HG03521 (cell line): ENCODE results near the gene MEAF6.

Experiments used
- ATAC-seq: cut with Tn5 transposase; IDR thresholded peaks from one replicate; pipeline ENCODE4 v1.9.1; 2021; ENCODE audit warnings: mild to moderate bottlenecking, moderate library complexity; ENCODE audit not compliant: unreplicated experiment

MEAF6 gene

DNA sequence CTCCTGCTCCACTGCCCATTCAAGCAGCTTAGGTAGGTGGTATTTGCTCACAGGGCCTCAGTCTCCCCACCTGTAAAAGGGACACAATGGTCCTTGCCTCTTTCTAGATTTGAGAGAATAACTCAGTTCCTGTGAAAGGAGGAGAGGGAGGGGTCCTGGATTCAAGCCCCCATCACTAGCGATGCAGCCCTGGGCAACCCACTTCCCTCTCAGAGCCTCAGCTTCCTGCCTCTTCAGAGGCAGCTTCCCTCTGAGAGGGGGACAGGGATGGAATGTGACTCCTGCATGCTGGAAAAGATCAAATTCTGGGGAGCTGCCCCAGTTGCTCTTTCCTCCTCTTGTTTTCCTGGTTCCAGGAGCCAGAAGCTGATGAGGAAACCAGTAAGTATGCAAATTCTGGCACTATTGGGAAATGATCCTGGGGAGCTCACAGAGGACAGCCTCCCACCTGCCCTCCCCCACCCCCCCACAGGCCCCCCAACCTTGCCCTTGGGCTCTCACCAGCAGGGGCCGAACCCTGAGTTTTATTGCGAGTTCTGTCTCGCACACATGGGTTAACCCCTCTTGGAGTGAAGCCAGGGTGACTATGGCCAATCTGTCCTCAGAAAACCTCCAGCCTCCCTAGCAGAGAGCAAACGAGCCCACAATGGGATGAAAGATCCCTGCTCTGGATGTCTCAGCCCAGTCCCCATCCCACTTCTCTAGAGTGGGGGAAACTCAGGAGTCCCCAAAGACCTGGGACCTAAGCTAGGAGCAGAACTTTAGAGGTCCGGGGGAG is 28.5 kb downstream of the MEAF6 start:
- ATAC-seq = no peak

DNA sequence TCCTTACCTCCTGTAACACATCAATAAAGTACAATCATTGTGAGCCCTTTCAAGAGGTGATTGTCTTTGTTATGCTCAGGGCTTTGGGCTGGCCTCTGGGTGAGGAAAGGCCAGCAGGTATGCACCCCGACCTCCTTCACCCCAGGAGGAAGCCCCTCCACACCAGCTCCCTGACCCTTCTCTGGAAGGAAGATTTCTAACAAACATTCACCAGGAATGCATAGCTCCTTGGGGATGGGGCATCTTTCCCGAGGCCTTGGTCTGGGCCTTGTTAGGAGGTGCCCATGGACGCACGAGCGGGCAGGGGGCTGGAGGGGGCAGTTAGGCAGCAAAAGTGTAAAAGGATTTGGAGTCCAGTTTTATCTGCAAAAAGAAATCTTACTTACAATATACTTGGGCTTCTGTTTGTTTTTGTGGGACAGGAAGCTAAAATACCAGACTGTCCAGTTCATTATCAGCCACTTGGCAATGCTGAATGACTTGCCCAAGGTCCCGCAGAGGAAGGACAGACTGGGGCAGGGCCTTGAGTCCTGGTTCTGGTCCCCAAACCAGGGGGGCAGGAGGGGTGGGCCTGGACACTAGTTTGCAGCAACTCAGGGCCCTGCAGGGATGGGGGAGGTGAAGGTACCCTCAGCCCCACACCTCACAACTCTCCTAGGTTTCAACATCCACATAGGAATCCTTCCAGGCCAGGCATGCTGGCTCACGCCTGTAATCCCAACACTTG is 30.1 kb downstream of the MEAF6 start:
- ATAC-seq = no peak

DNA sequence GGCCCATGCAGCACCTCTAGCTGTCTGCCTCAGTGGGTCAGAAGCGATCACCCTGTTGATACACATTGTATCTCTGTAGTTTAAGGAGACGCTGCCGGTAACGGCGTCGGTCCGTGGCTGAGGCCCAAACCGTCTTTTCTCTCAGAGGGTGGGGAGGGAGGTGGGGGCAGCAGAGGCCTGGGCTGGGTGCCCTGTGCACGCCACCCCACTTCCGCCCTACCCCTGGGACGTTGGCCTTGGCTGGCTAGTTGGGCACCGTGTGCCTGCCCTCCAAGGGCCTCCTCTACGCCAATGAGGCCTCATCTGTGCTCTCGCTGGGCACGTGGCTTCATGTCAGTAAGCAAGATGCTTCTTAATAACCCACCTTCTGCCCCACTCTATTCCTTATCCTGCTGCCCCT is 30.8 kb downstream of the MEAF6 start:
- no peak for ATAC-seq

DNA sequence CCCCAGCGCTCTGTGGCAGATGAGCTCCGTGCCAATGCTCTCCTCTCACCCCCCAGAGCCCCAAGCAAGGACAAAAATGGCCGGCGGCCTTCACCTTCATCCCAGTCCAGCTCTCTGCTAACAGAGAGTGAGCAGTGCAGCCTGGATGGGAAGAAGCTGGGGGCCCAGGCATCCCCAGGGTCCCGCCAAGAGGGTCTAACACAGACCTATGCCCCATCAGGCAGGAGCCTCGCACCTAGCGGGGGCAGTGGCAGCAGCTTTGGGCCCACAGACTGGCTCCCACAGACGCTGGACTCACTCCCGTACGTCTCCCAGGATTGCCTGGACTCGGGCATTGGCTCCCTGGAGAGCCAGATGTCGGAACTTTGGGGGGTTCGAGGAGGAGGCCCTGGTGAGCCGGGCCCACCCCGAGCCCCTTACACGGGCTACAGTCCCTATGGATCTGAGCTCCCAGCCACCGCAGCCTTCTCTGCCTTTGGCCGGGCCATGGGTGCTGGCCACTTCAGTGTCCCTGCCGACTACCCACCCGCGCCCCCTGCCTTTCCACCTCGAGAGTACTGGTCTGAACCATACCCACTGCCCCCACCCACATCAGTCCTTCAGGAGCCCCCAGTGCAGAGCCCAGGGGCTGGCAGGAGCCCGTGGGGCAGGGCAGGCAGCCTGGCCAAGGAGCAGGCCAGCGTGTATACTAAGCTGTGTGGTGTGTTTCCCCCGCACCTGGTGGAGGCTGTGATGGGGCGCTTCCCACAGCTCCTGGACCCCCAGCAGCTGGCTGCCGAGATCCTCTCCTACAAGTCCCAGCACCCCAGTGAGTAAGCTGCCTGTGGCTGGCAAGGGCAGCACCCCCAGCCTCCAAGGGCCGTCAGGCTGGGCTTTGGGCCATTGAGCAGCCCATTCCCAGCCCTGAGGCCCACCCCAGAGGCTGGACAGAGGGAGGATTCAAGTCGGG is 31.5 kb downstream of the MEAF6 start:
- ATAC-seq = no peak

- no peak for ATAC-seq
These were observed 32.4 kb downstream of the MEAF6 start for GRCh38 chr1:37482004-37482785.

- ATAC-seq = no peak
These were observed 33.1 kb downstream of the MEAF6 start for GRCh38 chr1:37481289-37482003.

GRCh38 chr1:37480581-37481288 is 33.8 kb downstream of the MEAF6 start:
- ATAC-seq = no peak

DNA sequence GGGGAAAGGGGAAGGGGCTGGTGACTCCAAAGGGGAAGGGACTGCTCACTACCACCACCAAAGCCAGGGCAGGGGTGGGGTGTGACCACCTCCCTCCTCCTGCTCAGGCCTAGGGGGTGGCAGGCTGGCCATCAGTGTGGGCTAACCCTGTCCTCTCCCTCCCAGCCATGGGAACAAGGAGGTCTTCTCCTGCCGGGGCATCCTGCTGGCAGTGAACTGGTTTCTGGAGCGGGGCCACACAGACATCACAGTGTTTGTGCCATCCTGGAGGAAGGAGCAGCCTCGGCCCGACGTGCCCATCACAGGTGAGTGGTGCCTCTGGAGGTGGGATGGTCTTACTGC is 34.5 kb downstream of the MEAF6 start:
- ATAC-seq = no peak

GRCh38 chr1:37479255-37480124 is 35.1 kb downstream of the MEAF6 start:
- ATAC-seq = peak; percentile 29

- ATAC-seq = no peak
These were observed 35.7 kb downstream of the MEAF6 start for GRCh38 chr1:37478890-37479254.

- no peak for ATAC-seq
These were observed 36.1 kb downstream of the MEAF6 start for GRCh38 chr1:37478451-37478881.

- no peak for ATAC-seq
These were observed 36.6 kb downstream of the MEAF6 start for GRCh38 chr1:37477946-37478345.

DNA sequence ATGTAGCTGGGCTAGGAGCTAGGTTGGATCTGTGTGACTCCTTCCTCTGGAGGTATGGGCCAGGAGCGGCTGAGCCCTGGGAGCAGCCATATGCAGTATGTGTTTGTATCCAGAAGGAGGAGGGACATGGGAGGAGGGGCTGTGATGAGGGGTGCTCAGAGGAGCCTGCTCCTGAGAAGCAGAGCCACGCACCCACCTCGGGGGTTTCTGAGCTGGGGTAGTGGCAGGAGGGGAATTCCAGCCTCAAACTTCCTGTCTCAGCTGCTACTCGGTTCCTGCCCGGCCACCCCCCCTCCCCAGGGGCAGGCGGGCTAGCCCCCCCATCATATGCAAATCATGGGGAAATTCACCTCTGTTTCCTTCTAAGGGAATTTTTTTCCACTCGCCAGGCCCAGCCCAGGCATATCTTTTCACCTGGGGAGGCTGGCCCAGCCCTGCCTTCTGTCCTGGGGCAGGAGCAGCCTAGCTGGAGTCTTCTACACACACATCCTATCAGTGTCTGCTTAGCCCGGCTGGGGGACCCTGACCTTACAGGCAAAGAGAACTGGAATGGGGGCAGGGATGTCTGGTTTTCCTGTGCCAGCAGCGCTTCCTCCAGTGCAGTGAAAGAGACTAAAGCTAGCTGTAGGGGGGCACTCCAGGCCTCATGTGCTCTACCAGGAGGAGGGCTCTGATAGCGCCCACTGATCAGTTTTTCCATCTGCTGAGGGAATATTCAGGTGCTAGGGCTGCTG is 37.2 kb downstream of the MEAF6 start:
- peak; percentile 23 for ATAC-seq

DNA sequence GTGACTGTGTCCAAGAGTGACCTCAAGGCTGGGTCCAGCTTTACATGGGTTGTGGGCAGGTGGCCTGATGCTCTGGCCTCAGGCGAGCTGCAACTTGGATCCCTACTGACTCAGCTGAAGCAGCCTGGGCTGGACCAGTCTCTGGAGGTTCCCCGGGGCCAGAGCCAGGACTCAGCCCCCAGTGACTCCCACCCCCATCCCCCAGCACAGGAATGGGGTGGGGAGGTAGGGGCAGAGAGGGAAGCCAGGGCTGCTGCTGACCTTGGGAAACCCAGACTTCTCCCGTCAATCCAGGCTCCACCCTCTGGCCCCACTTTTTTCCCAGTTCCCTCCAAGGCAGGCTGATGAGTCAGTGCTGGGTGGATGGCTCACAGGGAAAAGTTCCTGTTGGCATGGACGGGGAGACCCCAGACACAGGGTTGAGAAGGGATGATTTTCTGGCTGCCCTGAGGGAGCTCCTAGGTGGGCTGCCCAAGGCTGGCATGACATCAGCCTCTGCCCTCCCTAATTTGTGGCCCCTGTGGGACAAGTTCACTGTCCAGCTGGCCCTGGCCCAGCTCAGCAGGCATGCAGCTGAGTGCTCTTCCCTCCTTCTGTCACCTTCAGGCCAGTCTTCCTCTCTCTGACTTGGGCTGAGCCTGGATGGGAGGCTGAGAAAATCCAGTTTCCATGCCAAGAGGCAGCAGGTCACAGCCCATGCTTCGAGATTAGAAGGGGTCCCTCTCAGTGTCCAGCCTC is 37.9 kb downstream of the MEAF6 start:
- ATAC-seq = no peak

DNA sequence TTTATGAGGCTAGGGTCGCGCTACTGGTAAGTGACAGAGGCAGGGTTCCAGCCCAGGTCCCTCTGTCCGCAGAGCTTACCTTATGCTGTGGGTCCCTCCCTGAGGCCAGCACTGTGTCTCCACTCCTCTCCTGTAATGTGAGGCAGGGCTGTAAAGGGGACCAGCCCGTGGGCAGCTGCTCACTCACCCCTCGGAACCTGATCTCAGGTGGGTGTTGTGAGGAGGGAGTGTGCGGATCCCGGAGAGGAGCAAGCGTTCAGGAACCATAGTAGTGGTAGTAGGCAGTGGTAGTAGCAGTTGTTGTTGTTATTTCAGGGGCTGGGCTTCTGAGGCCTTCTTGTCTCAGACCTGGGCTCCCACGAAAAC is 38.5 kb downstream of the MEAF6 start:
- ATAC-seq = no peak

- ATAC-seq = no peak
These were observed 39.0 kb downstream of the MEAF6 start for GRCh38 chr1:37475380-37476086.
